Uterus (tissue), 4 donors: ENCODE data around the gene THRB. TPM values are rescaled to one million over a fixed set of nuclear protein-coding genes. Genes with fewer than 3 reads are reported as not detected.

Experiments
- DNase-seq, 2 donors: peaks; one replicate each; pipeline ENCODE4 v3.0.0-alpha.2; 2019 to 2020
- H3K27ac ChIP-seq, 2 donors: fragments of 200-600 bp; sonication (generic); 1 replicate in 1 of 2; 2 replicates in 1 of 2; pipeline ENCODE4 v1.5.1; 2016 to 2018
- H3K27me3 ChIP-seq, 2 donors: fragments of 200-600 bp; sonication (generic); one replicate each; pipeline ENCODE4 v1.5.1; 2018 to 2019; ENCODE audit warnings: control low read depth in 1 of 2
- H3K36me3 ChIP-seq, 2 donors: fragments of 200-600 bp; sonication (generic); one replicate each; pipeline ENCODE4 v1.5.1; 2019; ENCODE audit warnings: control low read depth in 1 of 2
- H3K4me1 ChIP-seq, 2 donors: fragments of 200-600 bp; sonication (generic); one replicate each; pipeline ENCODE4 v1.5.1; 2018 to 2019; ENCODE audit warnings: control low read depth in 1 of 2
- H3K4me3 ChIP-seq, 2 donors: fragments of 200-600 bp; sonication (generic); 1 replicate in 1 of 2; 2 replicates in 1 of 2; pipeline ENCODE4 v1.5.1; 2018 to 2019; ENCODE audit warnings: mild to moderate bottlenecking in 1 of 2
- H3K9me3 ChIP-seq, 2 donors: fragments of 200-600 bp; sonication (generic); one replicate each; pipeline ENCODE4 v1.5.1; 2019; ENCODE audit warnings: control low read depth in 1 of 2
- POLR2A ChIP-seq, 2 donors: fragments of 450-650 bp; IDR thresholded peaks; one replicate each; pipeline ENCODE4 v1.6.1; 2016; ENCODE audit warnings: antibody characterized with exemption in 2 of 2, mild to moderate bottlenecking in 1 of 2, moderate library complexity in 1 of 2
- intact Hi-C: fragments of 100-400 bp; cut with DNase I; formaldehyde crosslinking; loops from one replicate; pipeline ENCODE4 v1.15.1; 2023; ENCODE audit warnings: low total_unique reads
- total RNA-seq, 4 donors: library from RNA; depleted of rRNA in 3 of 4; stranded (reverse); fragments of >200 nt in 3 of 4; gene quantifications; one replicate each; pipeline versions ENCODE4 v1.1.0 to v1.2.4, GENCODE V29; 2014 to 2023
- TF ChIP-seq, protein P1 (sequence below), 4 experiments: fragments of 200-600 bp in 2 of 4; fragments of 450-650 bp in 2 of 4; sonication (generic) in 2 of 4; IDR thresholded peaks; one replicate each; pipeline ENCODE4 v1.5.1; 2016 to 2019; ENCODE audit warnings: antibody characterized with exemption in 4 of 4, mild to moderate bottlenecking in 2 of 4, moderate library complexity in 1 of 4
- donor health status: DM: yes; HTN: yes; CAD: no.

The THRB gene
- total RNA-seq, 4 donors from 2014 or later = 4.6 to 38.2 (median 17.3) TPM

- no peak overlapping the region for H3K27ac ChIP-seq
- H3K4me1 ChIP-seq = no peaks in the 10 kb centered on the region
- no peak for TF ChIP-seq POLR2A (IDR thresholded peaks at IDR 0.05)
- TF ChIP-seq, protein P1, sequence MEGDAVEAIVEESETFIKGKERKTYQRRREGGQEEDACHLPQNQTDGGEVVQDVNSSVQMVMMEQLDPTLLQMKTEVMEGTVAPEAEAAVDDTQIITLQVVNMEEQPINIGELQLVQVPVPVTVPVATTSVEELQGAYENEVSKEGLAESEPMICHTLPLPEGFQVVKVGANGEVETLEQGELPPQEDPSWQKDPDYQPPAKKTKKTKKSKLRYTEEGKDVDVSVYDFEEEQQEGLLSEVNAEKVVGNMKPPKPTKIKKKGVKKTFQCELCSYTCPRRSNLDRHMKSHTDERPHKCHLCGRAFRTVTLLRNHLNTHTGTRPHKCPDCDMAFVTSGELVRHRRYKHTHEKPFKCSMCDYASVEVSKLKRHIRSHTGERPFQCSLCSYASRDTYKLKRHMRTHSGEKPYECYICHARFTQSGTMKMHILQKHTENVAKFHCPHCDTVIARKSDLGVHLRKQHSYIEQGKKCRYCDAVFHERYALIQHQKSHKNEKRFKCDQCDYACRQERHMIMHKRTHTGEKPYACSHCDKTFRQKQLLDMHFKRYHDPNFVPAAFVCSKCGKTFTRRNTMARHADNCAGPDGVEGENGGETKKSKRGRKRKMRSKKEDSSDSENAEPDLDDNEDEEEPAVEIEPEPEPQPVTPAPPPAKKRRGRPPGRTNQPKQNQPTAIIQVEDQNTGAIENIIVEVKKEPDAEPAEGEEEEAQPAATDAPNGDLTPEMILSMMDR (IDR thresholded peaks at IDR 0.05) = no peak
- no peaks in the 10 kb centered on the region for H3K27me3 ChIP-seq
- intact Hi-C loops = no loop called here
- H3K4me3 ChIP-seq = no peak overlapping the region
- no peaks in the 10 kb centered on the region for H3K9me3 ChIP-seq
- DNase-seq = no peak
- H3K36me3 ChIP-seq = no peaks in the 10 kb centered on the region
These were observed 6.2 kb upstream of the THRB start for GRCh38 chr3:24500806-24501205.

GRCh38 chr3:24499991-24500390, 5.3 kb upstream of the THRB start:
- Histone ChIP-seq H3K27me3 (no peaks in the 10 kb centered on the region), H3K4me1 (no peaks in the 10 kb centered on the region), H3K4me3 (no peak overlapping the region), H3K36me3 (no peaks in the 10 kb centered on the region), H3K9me3 (no peaks in the 10 kb centered on the region), H3K27ac (no peak overlapping the region)
- intact Hi-C loops = no loop called here
- no peak for TF ChIP-seq POLR2A (IDR thresholded peaks at IDR 0.05)
- TF ChIP-seq, protein P1 (IDR thresholded peaks at IDR 0.05) = no peak
- DNase-seq = no peak

- intact Hi-C loops = no loop called here
- H3K4me1 ChIP-seq = no peaks in the 10 kb centered on the region
- TF ChIP-seq, protein P1 (IDR thresholded peaks at IDR 0.05) = no peak
- TF ChIP-seq POLR2A (IDR thresholded peaks at IDR 0.05) = no peak
- H3K9me3 ChIP-seq = no peaks in the 10 kb centered on the region
- no peaks in the 10 kb centered on the region for H3K36me3 ChIP-seq
- H3K27me3 ChIP-seq = no peaks in the 10 kb centered on the region
- H3K27ac ChIP-seq = no peak overlapping the region
- H3K4me3 ChIP-seq = no peak overlapping the region
- no peak for DNase-seq
These were observed 4.1 kb upstream of the THRB start for GRCh38 chr3:24498796-24499195.

GRCh38 chr3:24498391-24498790, 3.7 kb upstream of the THRB start:
- intact Hi-C loops = no loop called here
- Histone ChIP-seq H3K27ac (no peak overlapping the region), H3K4me1 (no peaks in the 10 kb centered on the region), H3K36me3 (no peaks in the 10 kb centered on the region), H3K4me3 (no peak overlapping the region), H3K9me3 (no peaks in the 10 kb centered on the region), H3K27me3 (no peaks in the 10 kb centered on the region)
- DNase-seq = no peak
- TF ChIP-seq POLR2A (IDR thresholded peaks at IDR 0.05) = no peak
- TF ChIP-seq, protein P1 (IDR thresholded peaks at IDR 0.05) = no peak

- no peaks in the 10 kb centered on the region for H3K4me1 ChIP-seq
- intact Hi-C loops = no loop called here
- TF ChIP-seq POLR2A (IDR thresholded peaks at IDR 0.05) = no peak
- TF ChIP-seq, protein P1 (IDR thresholded peaks at IDR 0.05) = no peak
These were observed 3.3 kb upstream of the THRB start for GRCh38 chr3:24497942-24498341.

More at GRCh38 chr3:24497942-24498341, 3.3 kb upstream of the THRB start:
- Histone ChIP-seq H3K27ac (no peak overlapping the region), H3K4me3 (no peak overlapping the region), H3K27me3 (no peaks in the 10 kb centered on the region), H3K36me3 (no peaks in the 10 kb centered on the region), H3K9me3 (no peaks in the 10 kb centered on the region)
- DNase-seq = no peak
